Spleen (tissue), 7 donors: Measurements from ENCODE around the gene NHP2.

Experiments used
- CTCF ChIP-seq, 11 experiments: fragments of 200-600 bp in 7 of 11; fragments of 450-650 bp in 4 of 11; sonication (generic) in 4 of 11; IDR thresholded peaks in 8 of 11; conservative IDR thresholded peaks in 3 of 11; 1 replicate in 7 of 11; 2 replicates in 4 of 11; pipeline versions ENCODE4 v1.4.0 to v1.8.0; 2016 to 2021; ENCODE audit warnings: antibody characterized with exemption in 11 of 11, inconsistent platforms in 4 of 11, mild to moderate bottlenecking in 1 of 11
- POLR2AphosphoS5 ChIP-seq, 3 donors: sonication (generic); formaldehyde crosslinking; IDR thresholded peaks; one replicate each; pipeline ENCODE4 v1.5.1; 2017; ENCODE audit warnings: antibody characterized with exemption in 3 of 3
- donor health status: DM: no; HTN: no; CAD: no; lungs with moderate emphysema.
- donor health status: DM: no; HTN: no; CAD: no.
- donor health status: DM: no; HTN: no; CAD: no.

GRCh38 chr5:178170455-178170854 is 16.8 kb upstream of the NHP2 start:
- TF ChIP-seq CTCF (IDR thresholded peaks at IDR 0.05 in 8 of 11, conservative IDR thresholded peaks at IDR 0.05 in 3 of 11) (no peak), POLR2AphosphoS5 (IDR thresholded peaks at IDR 0.05) (no peak)
